GM12878 (cell line): ENCODE results near the gene NFKBIB. TPM values are rescaled to one million over a fixed set of nuclear protein-coding genes. Genes with fewer than 3 reads are reported as not detected.
A peak's percentile ranks its signal among the peaks of the same experiment; 100 is the strongest.

Experiments
- BRCA1 ChIP-seq: IDR thresholded peaks from 2 replicates; pipeline ENCODE4 v1.6.1; 2011; ENCODE audit warnings: low read depth, low read length, improper control_type of control experiment
- CBFB ChIP-seq: IDR thresholded peaks from 2 replicates; pipeline ENCODE4 v1.6.1; 2016; ENCODE audit warnings: antibody characterized with exemption, low read depth
- FOXK2 ChIP-seq: fragments of 450-650 bp; IDR thresholded peaks from 2 replicates; pipeline ENCODE4 v1.6.1; 2017; ENCODE audit warnings: mild to moderate bottlenecking, moderate library complexity
- HDGF ChIP-seq: fragments of 450-650 bp; IDR thresholded peaks from 2 replicates; pipeline ENCODE4 v1.6.1; 2016; ENCODE audit warnings: antibody characterized with exemption
- MYB ChIP-seq: fragments of 150-350 bp; IDR thresholded peaks from 2 replicates; pipeline ENCODE4 v1.6.1; 2014; ENCODE audit warnings: mild to moderate bottlenecking, low read depth, low read length, borderline replicate concordance
- NFYB ChIP-seq: IDR thresholded peaks from 2 replicates; pipeline ENCODE4 v1.6.1; 2011; ENCODE audit warnings: low read depth, mild to moderate bottlenecking, low read length, improper control_type of control experiment, moderate library complexity; ENCODE audit not compliant: insufficient read depth
- RAD51 ChIP-seq: fragments of 450-650 bp; IDR thresholded peaks from 2 replicates; pipeline ENCODE4 v1.6.1; 2016; ENCODE audit warnings: moderate library complexity, mild to moderate bottlenecking, inconsistent platforms
- SMAD1 ChIP-seq: fragments of 450-650 bp; IDR thresholded peaks from 2 replicates; pipeline ENCODE4 v1.6.1; 2018; ENCODE audit warnings: mild to moderate bottlenecking, low read depth; ENCODE audit not compliant: partially characterized antibody
- SUPT20H ChIP-seq: IDR thresholded peaks from 2 replicates; pipeline ENCODE4 v1.6.1; 2011; ENCODE audit warnings: low read depth, mild to moderate bottlenecking, low read length, moderate library complexity, borderline replicate concordance; ENCODE audit not compliant: control insufficient read depth
- TAF1 ChIP-seq: IDR thresholded peaks from 2 replicates; pipeline ENCODE4 v1.6.1; 2011; ENCODE audit warnings: mild to moderate bottlenecking, low read depth, low read length, borderline replicate concordance
- ZNF217 ChIP-seq: fragments of 450-650 bp; IDR thresholded peaks from 2 replicates; pipeline ENCODE4 v1.6.1; 2017; ENCODE audit warnings: antibody characterized with exemption, mild to moderate bottlenecking
- ZNF622 ChIP-seq: fragments of 450-650 bp; IDR thresholded peaks from 2 replicates; pipeline ENCODE4 v1.6.1; 2017; ENCODE audit warnings: mild to moderate bottlenecking, inconsistent platforms
- polyA plus RNA-seq, 11 experiments: library from polyadenylated mRNA; depleted of rRNA in 4 of 11; unstranded in 6 of 11; stranded (reverse) in 5 of 11; fragments of >200 nt; fragmentation: Nextera tagmentation in 4 of 11; fragmentation: Illumina TruSeq in 1 of 11; extraction: Ambion mirVana in 4 of 11; extraction: Trizol in 1 of 11; gene quantifications; 1 replicate in 1 of 11; 2 replicates in 10 of 11; pipeline versions ENCODE4 v1.2.1 to v1.2.3, GENCODE V29; 2011 to 2016; ENCODE audit warnings: inconsistent platforms in 2 of 11, missing spikeins in 2 of 11, low read depth in 1 of 11
- total RNA-seq, 4 experiments: library from RNA; depleted of rRNA in 3 of 4; stranded (reverse); fragments of >200 nt in 3 of 4; fragmentation: Illumina TruSeq in 1 of 4; extraction: Trizol in 1 of 4; gene quantifications; 2 replicates each; pipeline versions ENCODE4 v1.2.1 to v1.2.3, GENCODE V29; 2013 to 2021
- TF ChIP-seq, protein P1 (sequence below): fragments of 450-650 bp; IDR thresholded peaks from 2 replicates; pipeline ENCODE4 v1.6.1; 2018; ENCODE audit warnings: borderline replicate concordance, mild to moderate bottlenecking; ENCODE audit not compliant: partially characterized antibody
- TF ChIP-seq, protein P2 (sequence below): fragments of 450-650 bp; IDR thresholded peaks from 2 replicates; pipeline ENCODE4 v1.6.1; 2017; ENCODE audit warnings: antibody characterized with exemption, mild to moderate bottlenecking, moderate library complexity
- TF ChIP-seq, protein P3 (sequence below): IDR thresholded peaks from 2 replicates; pipeline ENCODE4 v1.6.1; 2011; ENCODE audit warnings: low read depth, low read length, improper control_type of control experiment, borderline replicate concordance
- TF ChIP-seq, protein P4 (sequence below): IDR thresholded peaks from 2 replicates; pipeline ENCODE4 v1.6.1; 2012; ENCODE audit warnings: improper control_type of control experiment, low read depth, low read length; ENCODE audit not compliant: insufficient replicate concordance
- TF ChIP-seq, protein P5 (sequence below): fragments of 450-650 bp; IDR thresholded peaks from 2 replicates; pipeline ENCODE4 v1.6.1; 2017; ENCODE audit warnings: mild to moderate bottlenecking

NFKBIB gene
- total and polyA plus RNA-seq, 10 of the 15 experiments (the other 5 are each of a cell fraction or from before 2014, with no cell fraction given), result 1.2 to 60.9 (median 31.0) TPM

DNA sequence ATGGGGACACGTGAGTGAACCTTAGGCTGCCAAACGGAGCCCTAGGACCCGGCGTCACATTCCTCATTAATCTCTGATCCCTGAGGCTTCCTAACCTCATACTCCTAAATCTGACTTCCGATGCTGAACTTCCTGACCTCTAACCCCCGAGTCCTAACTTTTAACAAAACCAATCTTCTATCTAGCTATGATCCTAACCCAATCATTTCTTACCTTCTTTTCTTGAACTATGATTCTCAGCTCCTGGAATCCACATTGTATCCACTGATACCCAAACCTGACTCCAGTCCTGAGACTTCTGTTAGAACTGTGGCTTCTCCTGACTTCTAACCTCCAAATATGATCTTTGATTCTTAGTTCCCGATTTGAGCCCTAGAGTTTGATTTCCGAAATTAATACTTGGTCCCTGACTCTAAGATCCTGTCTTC is 447 bp downstream of the NFKBIB start (continued):
- TF ChIP-seq, protein P1, sequence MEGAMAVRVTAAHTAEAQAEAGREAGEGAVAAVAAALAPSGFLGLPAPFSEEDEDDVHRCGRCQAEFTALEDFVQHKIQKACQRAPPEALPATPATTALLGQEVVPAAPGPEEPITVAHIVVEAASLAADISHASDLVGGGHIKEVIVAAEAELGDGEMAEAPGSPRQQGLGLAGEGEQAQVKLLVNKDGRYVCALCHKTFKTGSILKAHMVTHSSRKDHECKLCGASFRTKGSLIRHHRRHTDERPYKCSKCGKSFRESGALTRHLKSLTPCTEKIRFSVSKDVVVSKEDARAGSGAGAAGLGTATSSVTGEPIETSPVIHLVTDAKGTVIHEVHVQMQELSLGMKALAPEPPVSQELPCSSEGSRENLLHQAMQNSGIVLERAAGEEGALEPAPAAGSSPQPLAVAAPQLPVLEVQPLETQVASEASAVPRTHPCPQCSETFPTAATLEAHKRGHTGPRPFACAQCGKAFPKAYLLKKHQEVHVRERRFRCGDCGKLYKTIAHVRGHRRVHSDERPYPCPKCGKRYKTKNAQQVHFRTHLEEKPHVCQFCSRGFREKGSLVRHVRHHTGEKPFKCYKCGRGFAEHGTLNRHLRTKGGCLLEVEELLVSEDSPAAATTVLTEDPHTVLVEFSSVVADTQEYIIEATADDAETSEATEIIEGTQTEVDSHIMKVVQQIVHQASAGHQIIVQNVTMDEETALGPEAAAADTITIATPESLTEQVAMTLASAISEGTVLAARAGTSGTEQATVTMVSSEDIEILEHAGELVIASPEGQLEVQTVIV, result no peak
- TF ChIP-seq, protein P2, sequence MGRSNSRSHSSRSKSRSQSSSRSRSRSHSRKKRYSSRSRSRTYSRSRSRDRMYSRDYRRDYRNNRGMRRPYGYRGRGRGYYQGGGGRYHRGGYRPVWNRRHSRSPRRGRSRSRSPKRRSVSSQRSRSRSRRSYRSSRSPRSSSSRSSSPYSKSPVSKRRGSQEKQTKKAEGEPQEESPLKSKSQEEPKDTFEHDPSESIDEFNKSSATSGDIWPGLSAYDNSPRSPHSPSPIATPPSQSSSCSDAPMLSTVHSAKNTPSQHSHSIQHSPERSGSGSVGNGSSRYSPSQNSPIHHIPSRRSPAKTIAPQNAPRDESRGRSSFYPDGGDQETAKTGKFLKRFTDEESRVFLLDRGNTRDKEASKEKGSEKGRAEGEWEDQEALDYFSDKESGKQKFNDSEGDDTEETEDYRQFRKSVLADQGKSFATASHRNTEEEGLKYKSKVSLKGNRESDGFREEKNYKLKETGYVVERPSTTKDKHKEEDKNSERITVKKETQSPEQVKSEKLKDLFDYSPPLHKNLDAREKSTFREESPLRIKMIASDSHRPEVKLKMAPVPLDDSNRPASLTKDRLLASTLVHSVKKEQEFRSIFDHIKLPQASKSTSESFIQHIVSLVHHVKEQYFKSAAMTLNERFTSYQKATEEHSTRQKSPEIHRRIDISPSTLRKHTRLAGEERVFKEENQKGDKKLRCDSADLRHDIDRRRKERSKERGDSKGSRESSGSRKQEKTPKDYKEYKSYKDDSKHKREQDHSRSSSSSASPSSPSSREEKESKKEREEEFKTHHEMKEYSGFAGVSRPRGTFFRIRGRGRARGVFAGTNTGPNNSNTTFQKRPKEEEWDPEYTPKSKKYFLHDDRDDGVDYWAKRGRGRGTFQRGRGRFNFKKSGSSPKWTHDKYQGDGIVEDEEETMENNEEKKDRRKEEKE, result no peak
- TF ChIP-seq, protein P3, sequence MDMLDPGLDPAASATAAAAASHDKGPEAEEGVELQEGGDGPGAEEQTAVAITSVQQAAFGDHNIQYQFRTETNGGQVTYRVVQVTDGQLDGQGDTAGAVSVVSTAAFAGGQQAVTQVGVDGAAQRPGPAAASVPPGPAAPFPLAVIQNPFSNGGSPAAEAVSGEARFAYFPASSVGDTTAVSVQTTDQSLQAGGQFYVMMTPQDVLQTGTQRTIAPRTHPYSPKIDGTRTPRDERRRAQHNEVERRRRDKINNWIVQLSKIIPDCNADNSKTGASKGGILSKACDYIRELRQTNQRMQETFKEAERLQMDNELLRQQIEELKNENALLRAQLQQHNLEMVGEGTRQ, result peak; percentile 22
- TF ChIP-seq RAD51, result peak; percentile 54; the same call in 1 of the 2 replicates
- no peak for TF ChIP-seq NFYB
- TF ChIP-seq ZNF217, result no peak
- TF ChIP-seq SUPT20H, result no peak
- no peak for TF ChIP-seq MYB
- no peak for TF ChIP-seq HDGF
- no peak for TF ChIP-seq BRCA1
- TF ChIP-seq ZNF622, result no peak
- TF ChIP-seq FOXK2, result no peak
- TF ChIP-seq, protein P4, sequence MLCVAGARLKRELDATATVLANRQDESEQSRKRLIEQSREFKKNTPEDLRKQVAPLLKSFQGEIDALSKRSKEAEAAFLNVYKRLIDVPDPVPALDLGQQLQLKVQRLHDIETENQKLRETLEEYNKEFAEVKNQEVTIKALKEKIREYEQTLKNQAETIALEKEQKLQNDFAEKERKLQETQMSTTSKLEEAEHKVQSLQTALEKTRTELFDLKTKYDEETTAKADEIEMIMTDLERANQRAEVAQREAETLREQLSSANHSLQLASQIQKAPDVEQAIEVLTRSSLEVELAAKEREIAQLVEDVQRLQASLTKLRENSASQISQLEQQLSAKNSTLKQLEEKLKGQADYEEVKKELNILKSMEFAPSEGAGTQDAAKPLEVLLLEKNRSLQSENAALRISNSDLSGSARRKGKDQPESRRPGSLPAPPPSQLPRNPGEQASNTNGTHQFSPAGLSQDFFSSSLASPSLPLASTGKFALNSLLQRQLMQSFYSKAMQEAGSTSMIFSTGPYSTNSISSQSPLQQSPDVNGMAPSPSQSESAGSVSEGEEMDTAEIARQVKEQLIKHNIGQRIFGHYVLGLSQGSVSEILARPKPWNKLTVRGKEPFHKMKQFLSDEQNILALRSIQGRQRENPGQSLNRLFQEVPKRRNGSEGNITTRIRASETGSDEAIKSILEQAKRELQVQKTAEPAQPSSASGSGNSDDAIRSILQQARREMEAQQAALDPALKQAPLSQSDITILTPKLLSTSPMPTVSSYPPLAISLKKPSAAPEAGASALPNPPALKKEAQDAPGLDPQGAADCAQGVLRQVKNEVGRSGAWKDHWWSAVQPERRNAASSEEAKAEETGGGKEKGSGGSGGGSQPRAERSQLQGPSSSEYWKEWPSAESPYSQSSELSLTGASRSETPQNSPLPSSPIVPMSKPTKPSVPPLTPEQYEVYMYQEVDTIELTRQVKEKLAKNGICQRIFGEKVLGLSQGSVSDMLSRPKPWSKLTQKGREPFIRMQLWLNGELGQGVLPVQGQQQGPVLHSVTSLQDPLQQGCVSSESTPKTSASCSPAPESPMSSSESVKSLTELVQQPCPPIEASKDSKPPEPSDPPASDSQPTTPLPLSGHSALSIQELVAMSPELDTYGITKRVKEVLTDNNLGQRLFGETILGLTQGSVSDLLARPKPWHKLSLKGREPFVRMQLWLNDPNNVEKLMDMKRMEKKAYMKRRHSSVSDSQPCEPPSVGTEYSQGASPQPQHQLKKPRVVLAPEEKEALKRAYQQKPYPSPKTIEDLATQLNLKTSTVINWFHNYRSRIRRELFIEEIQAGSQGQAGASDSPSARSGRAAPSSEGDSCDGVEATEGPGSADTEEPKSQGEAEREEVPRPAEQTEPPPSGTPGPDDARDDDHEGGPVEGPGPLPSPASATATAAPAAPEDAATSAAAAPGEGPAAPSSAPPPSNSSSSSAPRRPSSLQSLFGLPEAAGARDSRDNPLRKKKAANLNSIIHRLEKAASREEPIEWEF, result no peak
- TF ChIP-seq CBFB, result no peak
- TF ChIP-seq TAF1, result no peak
- TF ChIP-seq, protein P5, sequence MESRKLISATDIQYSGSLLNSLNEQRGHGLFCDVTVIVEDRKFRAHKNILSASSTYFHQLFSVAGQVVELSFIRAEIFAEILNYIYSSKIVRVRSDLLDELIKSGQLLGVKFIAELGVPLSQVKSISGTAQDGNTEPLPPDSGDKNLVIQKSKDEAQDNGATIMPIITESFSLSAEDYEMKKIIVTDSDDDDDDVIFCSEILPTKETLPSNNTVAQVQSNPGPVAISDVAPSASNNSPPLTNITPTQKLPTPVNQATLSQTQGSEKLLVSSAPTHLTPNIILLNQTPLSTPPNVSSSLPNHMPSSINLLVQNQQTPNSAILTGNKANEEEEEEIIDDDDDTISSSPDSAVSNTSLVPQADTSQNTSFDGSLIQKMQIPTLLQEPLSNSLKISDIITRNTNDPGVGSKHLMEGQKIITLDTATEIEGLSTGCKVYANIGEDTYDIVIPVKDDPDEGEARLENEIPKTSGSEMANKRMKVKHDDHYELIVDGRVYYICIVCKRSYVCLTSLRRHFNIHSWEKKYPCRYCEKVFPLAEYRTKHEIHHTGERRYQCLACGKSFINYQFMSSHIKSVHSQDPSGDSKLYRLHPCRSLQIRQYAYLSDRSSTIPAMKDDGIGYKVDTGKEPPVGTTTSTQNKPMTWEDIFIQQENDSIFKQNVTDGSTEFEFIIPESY, result no peak
- TF ChIP-seq SMAD1, result no peak
